ENCODE measurements around the gene EOGT.

DNA sequence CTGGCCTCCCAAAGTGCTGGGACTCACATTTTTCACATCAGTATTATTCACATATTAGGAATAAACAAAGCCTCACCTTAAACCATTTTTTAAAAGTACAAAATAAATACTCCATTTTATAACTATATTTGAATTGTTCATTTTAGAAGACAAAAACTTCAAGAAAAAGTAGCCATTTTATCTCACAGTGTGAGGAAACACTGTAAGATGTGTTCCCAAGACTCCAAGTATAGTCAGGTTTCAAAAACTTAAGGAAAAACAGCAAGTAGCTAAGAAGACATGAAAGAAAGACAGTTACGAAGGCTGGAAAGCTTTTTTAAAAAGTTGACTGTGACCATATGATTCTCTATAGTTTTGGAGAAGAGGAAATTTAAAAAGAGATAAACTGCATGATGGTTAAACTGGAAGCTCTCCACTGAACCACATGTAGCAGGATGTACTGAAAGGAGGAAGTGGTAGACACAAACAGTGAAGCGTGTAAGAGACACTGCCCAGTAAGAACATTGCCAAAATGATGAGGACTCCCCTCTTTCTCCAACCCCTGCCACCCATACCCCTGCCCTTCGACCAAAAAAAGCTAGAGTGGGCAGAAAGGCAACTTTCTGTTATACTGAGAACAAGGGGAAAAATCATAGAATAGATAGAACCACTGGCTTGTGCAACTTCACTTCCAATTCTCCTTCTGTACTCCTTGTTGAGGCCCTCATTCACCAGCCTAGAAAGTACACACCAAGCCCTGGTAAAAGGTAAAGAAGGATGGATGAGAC, 44.9 kb upstream of the EOGT start:
- TF ChIP-seq YY1 (IDR thresholded peaks at IDR 0.05; ENCODE audit: insufficient read depth, insufficient read length) (no peak), SUZ12 (IDR thresholded peaks at IDR 0.05; ENCODE audit: extremely low read depth, insufficient read depth, insufficient read length) (no peak)

Measured in NT2/D1 (cell line).